Adipose tissue (tissue), 3 donors: ENCODE results near the gene ALG1. TPM values are rescaled to one million over a fixed set of nuclear protein-coding genes. Genes with fewer than 3 reads are reported as not detected.
"Not testable (repeated sequence)": the region's sequence is repeated elsewhere in the genome, so short reads cannot be mapped to it uniquely, and the experiment has no call there.

Experiments used
- H3K27ac ChIP-seq: one replicate; pipeline ENCODE4 v1.5.1; 2013; ENCODE audit warnings: low read depth, low read length
- WGBS, 3 donors: extraction: QIAGEN DNeasy Blood & Tissue Kit; methylation state at CpG; one replicate each; pipeline ENCODE4 v1.1.7; 2013; 5-methylcytosine and 5-hydroxymethylcytosine counted together
- polyA plus RNA-seq, 3 donors: library from polyadenylated mRNA; stranded (reverse); fragments of 200-250 nt; gene quantifications; one replicate each; pipeline ENCODE4 v1.2.3, GENCODE V29; 2013
- donor health status: healthy with polysubstance abuse.
- donor health status: Bipolar disorder and iron deficiency.
- donor health status: healthy.

The ALG1 gene
- polyA plus RNA-seq, 3 donors = 8.8 to 18.3 (median 15.7) TPM

- no peak overlapping the region for H3K27ac ChIP-seq
- WGBS, 3 donors = 93 to 95% (median 94%) methylated on average over 9 of the region's 9 CpGs
Observed at GRCh38 chr16:5069854-5070253, 1.8 kb upstream of the ALG1 start.

- H3K27ac ChIP-seq = no peak overlapping the region
- WGBS, 3 donors = 88 to 95% (median 88%) methylated on average over 15 of the region's 15 CpGs
Observed at GRCh38 chr16:5070431-5071186, 1.0 kb upstream of the ALG1 start.

GRCh38 chr16:5071341-5071680 lies 332 bp upstream of the ALG1 start:
- 54 to 63% (median 57%) methylated on average over 7 of the region's 7 CpGs for WGBS, 3 donors
- H3K27ac ChIP-seq = no peak overlapping the region

GRCh38 chr16:5072334-5073278 lies 963 bp downstream of the ALG1 start:
- WGBS, 3 donors = 42 to 64% (median 60%) methylated on average over 12 of the region's 12 CpGs
- no peak overlapping the region for H3K27ac ChIP-seq

GRCh38 chr16:5073279-5073629 lies 1.6 kb downstream of the ALG1 start:
- H3K27ac ChIP-seq = no peak overlapping the region
- 82 to 90% (median 86%) methylated on average over 2 of the region's 2 CpGs for WGBS, 3 donors

- H3K27ac ChIP-seq = not testable (repeated sequence)
- 93 to 96% (median 96%) methylated on average over 15 of the region's 15 CpGs for WGBS, 3 donors
Observed at GRCh38 chr16:5073771-5074170, 2.1 kb downstream of the ALG1 start.

- 71 to 91% (median 82%) methylated on average over 5 of the region's 5 CpGs for WGBS, 3 donors
Observed at GRCh38 chr16:5075637-5076036, 4.0 kb downstream of the ALG1 start.

GRCh38 chr16:5077304-5077703 lies 5.7 kb downstream of the ALG1 start:
- WGBS, 3 donors = 96 to 97% (median 96%) methylated on average over 13 of the region's 13 CpGs
- H3K27ac ChIP-seq = no peak overlapping the region

More at GRCh38 chr16:5075637-5076036, 4.0 kb downstream of the ALG1 start:
- no peak overlapping the region for H3K27ac ChIP-seq

- no peak overlapping the region for H3K27ac ChIP-seq
- 91 to 96% (median 93%) methylated on average over 17 of the region's 17 CpGs for WGBS, 3 donors
Observed at GRCh38 chr16:5078626-5079025, 7.0 kb downstream of the ALG1 start.

- H3K27ac ChIP-seq = not testable (repeated sequence)
Observed at GRCh38 chr16:5080461-5080860, 8.8 kb downstream of the ALG1 start.

GRCh38 chr16:5080996-5081395 lies 9.4 kb downstream of the ALG1 start:
- WGBS, 3 donors = 64 to 74% (median 64%) methylated on average over 7 to 9 of the region's 9 CpGs
- H3K27ac ChIP-seq = not testable (repeated sequence)

More at GRCh38 chr16:5080461-5080860, 8.8 kb downstream of the ALG1 start:
- 59 to 93% (median 79%) methylated on average over 12 of the region's 12 CpGs for WGBS, 3 donors

GRCh38 chr16:5083646-5084045 lies 12.0 kb downstream of the ALG1 start:
- WGBS, 3 donors = 88 to 93% (median 90%) methylated on average over 9 of the region's 9 CpGs
- H3K27ac ChIP-seq = not testable (repeated sequence)

- 78 to 91% (median 82%) methylated on average over 10 to 11 of the region's 11 CpGs for WGBS, 3 donors
- H3K27ac ChIP-seq = not testable (repeated sequence)
Observed at GRCh38 chr16:5084099-5084731, 12.6 kb downstream of the ALG1 start.

- WGBS, 3 donors = 59 to 77% (median 70%) methylated on average over 10 of the region's 10 CpGs
- not testable (repeated sequence) for H3K27ac ChIP-seq
Observed at GRCh38 chr16:5084802-5085201, 13.2 kb downstream of the ALG1 start.

GRCh38 chr16:5085716-5086115 lies 14.1 kb downstream of the ALG1 start:
- H3K27ac ChIP-seq = not testable (repeated sequence)
- WGBS, 3 donors = 84 to 92% (median 92%) methylated on average over 11 of the region's 11 CpGs

GRCh38 chr16:5088086-5088790 lies 16.6 kb downstream of the ALG1 start:
- not testable (repeated sequence) for H3K27ac ChIP-seq
- 88 to 93% (median 92%) methylated on average over 18 of the region's 18 CpGs for WGBS, 3 donors

GRCh38 chr16:5088936-5089335 lies 17.3 kb downstream of the ALG1 start:
- H3K27ac ChIP-seq = not testable (repeated sequence)
- 89 to 92% (median 89%) methylated on average over 16 to 17 of the region's 17 CpGs for WGBS, 3 donors

- WGBS, 3 donors = 89 to 90% (median 90%) methylated on average over 25 to 26 of the region's 26 CpGs
- H3K27ac ChIP-seq = not testable (repeated sequence)
Observed at GRCh38 chr16:5089911-5090555, 18.4 kb downstream of the ALG1 start.
